ENCODE data around the gene FIGNL1. TPM values are rescaled to one million over a fixed set of nuclear protein-coding genes. Genes with fewer than 3 reads are reported as not detected.

Gene FIGNL1
- total and polyA plus RNA-seq, 12 donors, result 1.7 to 6.6 (median 4.8) TPM

- Histone ChIP-seq H3K4me3 (no peak overlapping the region), H3K27ac (no peak overlapping the region), H3K27me3 (no peaks in the 10 kb centered on the region), H3K9me3 (no peaks in the 10 kb centered on the region), H3K4me1 (no peaks in the 10 kb centered on the region), H3K36me3 (no peaks in the 10 kb centered on the region)
- DNase-seq, result no peak
- no peak for TF ChIP-seq CTCF (IDR thresholded peaks at IDR 0.05)
- intact Hi-C loops (cut with DNase I), result no loop called here
- 83 to 85% methylated on average over 8 of the region's 8 CpGs for WGBS, 2 donors
- ATAC-seq, result no peak
Observed at GRCh38 chr7:50481867-50482266, 31.7 kb upstream of the FIGNL1 start.

- H3K9me3 ChIP-seq, result no peaks in the 10 kb centered on the region
- no peak overlapping the region for H3K27ac ChIP-seq
- H3K4me1 ChIP-seq, result no peaks in the 10 kb centered on the region
- no peaks in the 10 kb centered on the region for H3K27me3 ChIP-seq
- no peak for ATAC-seq
- no peak for DNase-seq
- no peaks in the 10 kb centered on the region for H3K36me3 ChIP-seq
- no peak overlapping the region for H3K4me3 ChIP-seq
- intact Hi-C loops (cut with DNase I), result no loop called here
- 45 to 67% methylated on average over 4 of the region's 4 CpGs for WGBS, 2 donors
- TF ChIP-seq CTCF (IDR thresholded peaks at IDR 0.05), result no peak
Observed at GRCh38 chr7:50480797-50481196, 30.6 kb upstream of the FIGNL1 start.

GRCh38 chr7:50479743-50480517 lies 29.8 kb upstream of the FIGNL1 start:
- no peaks in the 10 kb centered on the region for H3K4me1 ChIP-seq
- no peaks in the 10 kb centered on the region for H3K36me3 ChIP-seq
- H3K27me3 ChIP-seq, result no peaks in the 10 kb centered on the region
- no peak for DNase-seq
- H3K4me3 ChIP-seq, result no peak overlapping the region
- TF ChIP-seq CTCF (IDR thresholded peaks at IDR 0.05), result no peak
- H3K9me3 ChIP-seq, result no peaks in the 10 kb centered on the region
- no peak overlapping the region for H3K27ac ChIP-seq
- ATAC-seq, result no peak
- intact Hi-C loops (cut with DNase I), result loop anchor here in 4 of 10 donors (10.0 kb wide), 3 partner anchors 105 to 665 kb away; no protein-coding TSS in a partner anchor
- 79 to 84% methylated on average over 7 of the region's 7 CpGs for WGBS, 2 donors

- no peak for DNase-seq
- H3K27ac ChIP-seq, result no peak overlapping the region
- H3K4me1 ChIP-seq, result no peaks in the 10 kb centered on the region
- H3K9me3 ChIP-seq, result no peaks in the 10 kb centered on the region
- H3K4me3 ChIP-seq, result no peak overlapping the region
- intact Hi-C loops (cut with DNase I), result loop anchor here in 4 of 10 donors (10.0 kb wide), 3 partner anchors 107 to 667 kb away; no protein-coding TSS in a partner anchor
- H3K27me3 ChIP-seq, result no peaks in the 10 kb centered on the region
- no peaks in the 10 kb centered on the region for H3K36me3 ChIP-seq
- TF ChIP-seq CTCF (IDR thresholded peaks at IDR 0.05), result no peak
- WGBS, 2 donors, result 77 to 88% methylated on average over 6 of the region's 6 CpGs
- no peak for ATAC-seq
Observed at GRCh38 chr7:50477640-50478039, 27.5 kb upstream of the FIGNL1 start.
